ENCODE data around the gene ELP4.

Gene ELP4

GRCh38 chr11:31802609-31802989 is 293.0 kb downstream of the ELP4 start:
- DNase-seq = no peak

- no peak for DNase-seq
These were observed 293.6 kb downstream of the ELP4 start for GRCh38 chr11:31802990-31803812.

- DNase-seq = no peak
These were observed 294.3 kb downstream of the ELP4 start for GRCh38 chr11:31803813-31804311.

DNA sequence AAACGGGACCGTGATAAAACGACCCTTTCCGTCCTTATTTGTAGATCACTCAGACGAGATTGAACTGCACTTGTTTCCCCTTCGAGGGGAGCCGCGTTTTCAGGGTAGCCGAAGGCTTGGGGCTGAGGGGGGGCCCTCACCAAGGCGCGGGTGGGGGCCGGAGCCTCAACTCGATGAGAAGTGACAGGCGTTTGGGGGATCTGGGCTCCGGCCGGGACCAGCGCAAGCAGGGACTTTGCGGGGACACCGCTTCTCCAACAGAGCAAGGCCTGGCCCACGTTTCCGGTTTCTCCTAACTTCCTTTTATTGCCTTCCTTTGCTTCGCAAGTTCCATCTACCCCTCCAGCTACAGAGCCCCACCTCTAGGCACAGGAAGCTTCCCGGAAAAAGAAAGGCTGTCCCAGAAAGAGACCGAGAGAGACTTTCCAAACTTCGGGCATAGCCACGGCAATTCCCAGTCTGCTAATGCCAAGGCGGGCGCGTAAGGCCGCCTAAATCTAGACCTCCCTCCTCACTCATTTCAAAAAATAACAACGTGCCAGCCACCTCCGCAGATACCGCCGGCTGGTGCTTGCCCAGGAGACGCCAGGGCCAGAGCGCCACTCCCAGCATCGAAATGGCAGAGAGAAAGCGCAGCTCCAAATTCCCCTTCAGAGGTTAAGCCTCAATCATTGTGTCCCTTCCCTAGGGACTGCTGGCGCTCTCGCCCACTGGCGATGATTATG is 294.9 kb downstream of the ELP4 start:
- DNase-seq = no peak

DNA sequence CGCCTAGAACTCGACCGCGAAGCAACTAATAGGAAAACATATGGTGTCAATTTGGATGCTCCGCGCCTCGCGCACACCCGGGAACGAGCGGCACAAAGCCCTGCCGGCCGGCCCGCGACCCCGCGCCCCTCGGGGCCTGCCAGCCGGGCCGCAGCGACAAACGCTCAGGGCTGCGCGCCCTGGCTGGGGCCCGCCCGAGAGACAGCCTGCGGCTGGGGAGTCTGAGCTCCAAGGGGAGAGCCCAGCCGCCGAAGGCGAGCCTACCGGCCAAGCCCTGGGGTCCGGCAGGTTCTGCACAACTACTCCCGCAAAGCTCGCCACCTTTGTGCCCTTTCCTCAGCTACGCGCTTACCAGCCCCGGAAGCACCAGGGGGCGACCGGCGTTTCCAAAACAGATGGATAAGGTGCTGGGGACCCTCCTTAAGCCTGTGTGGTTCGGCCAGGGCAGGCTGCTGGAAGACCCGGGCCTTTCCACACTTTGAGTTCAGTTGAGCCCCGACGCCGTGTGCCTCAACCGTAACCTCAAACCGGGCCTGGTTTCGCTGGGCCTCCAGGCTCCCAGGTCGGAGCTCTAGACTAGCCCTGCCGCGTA is 295.6 kb downstream of the ELP4 start:
- DNase-seq = no peak

- DNase-seq = no peak
These were observed 296.1 kb downstream of the ELP4 start for GRCh38 chr11:31805629-31806185.

- DNase-seq = no peak
These were observed 296.8 kb downstream of the ELP4 start for GRCh38 chr11:31806186-31806927.

GRCh38 chr11:31806928-31807798 is 297.6 kb downstream of the ELP4 start:
- DNase-seq = no peak

DNA sequence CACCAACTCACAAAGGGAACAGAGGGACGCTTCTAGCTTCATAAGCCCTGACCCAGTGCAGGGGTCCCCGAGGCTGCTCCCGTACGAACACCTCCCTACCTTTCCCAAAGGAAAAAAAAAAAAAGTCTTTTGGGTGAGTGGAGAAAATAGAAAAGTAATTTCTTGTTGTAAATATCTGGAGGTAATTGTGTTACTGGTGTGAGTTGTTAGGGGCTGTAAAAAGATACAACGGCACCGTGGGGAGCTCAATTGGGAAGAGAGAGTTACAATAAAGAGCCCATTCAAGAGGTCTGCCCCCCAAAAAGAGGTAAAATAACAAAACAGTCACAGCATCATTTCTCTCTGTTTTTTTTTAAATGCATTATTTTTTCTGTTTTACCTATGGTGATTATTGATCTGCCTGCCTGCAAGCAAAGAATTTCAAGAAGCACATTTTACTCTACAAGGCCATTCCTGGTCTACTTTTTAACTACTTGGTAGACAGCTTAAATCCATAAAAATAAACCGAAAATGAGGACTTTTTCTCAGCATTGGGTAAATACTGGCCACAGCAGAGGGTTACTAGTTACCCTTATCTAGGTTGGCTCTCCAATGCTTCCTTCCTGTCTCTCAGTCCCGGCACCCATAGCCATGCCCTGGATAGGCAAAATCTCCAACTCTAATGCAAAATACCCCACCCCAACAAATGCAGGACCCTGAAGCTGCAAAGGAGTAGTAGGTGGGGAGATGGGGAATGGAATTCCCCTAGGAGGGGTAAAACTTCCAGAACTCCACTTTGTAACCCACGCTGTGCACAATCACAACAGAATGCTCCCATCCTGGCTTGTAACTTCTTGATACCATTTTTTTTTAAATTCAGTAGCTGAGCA is 298.5 kb downstream of the ELP4 start:
- no peak for DNase-seq

- DNase-seq = no peak
These were observed 299.4 kb downstream of the ELP4 start for GRCh38 chr11:31808721-31809540.

GRCh38 chr11:31809541-31809856 is 299.9 kb downstream of the ELP4 start:
- no peak for DNase-seq

GRCh38 chr11:31809857-31810778 is 300.6 kb downstream of the ELP4 start:
- DNase-seq = peak; percentile 58

DNA sequence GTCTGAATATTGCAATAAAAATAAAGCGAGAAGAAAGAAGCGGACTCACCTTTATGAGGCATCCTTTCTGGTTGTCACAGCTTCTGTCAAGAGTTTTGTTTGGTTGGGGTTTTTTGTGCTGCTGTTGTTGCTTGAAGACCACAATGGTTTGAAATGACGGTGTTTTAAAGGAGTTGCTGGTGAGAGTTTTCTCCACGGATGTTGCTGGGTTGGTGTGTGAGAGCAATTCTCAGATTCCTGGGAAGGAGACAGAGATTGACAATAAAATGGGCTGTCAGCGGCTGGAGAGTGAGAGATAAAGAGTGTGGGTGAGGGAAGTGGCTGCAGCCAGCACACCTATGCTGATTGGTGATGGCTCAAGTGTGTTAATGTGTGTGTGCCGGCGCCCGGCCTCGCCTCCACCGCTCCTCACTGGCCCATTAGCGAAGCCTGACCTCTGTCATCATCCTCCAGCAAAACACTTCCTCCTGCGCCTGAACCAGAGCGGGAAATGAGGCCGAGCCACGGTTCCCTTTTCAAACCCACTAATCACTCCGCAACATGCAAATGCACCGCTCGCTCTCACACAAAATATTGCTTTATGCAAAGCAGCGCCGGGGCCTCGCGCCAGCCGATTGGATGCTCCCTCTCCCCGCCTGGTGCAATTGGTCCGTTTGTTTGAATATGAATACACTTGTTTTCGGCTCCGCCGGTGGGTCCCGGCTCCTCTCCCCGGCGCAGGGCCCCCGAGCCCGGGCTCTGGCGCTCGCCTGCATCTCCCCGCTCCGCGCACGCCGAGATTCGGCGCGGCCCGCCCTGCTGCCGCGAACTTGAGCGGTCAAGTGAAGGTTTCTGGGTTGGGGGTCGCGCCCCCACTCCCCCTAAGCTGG is 301.4 kb downstream of the ELP4 start, which contains the start of gene PAX6:
TSS of gene PAX6 (minus strand) at position 544 of the 869 bp plus-strand sequence. CDS start 4,911 bp downstream, outside the sequence.
- peak; percentile 63 for DNase-seq

GRCh38 chr11:31812383-31813381 is 303.1 kb downstream of the ELP4 start:
- DNase-seq = no peak

GRCh38 chr11:31813391-31814175 is 304.0 kb downstream of the ELP4 start:
- no peak for DNase-seq
